ENCODE data around the gene CWF19L1. TPM values are rescaled to one million over a fixed set of nuclear protein-coding genes. Genes with fewer than 3 reads are reported as not detected.
"Not testable (repeated sequence)": the region's sequence is repeated elsewhere in the genome, so short reads cannot be mapped to it uniquely, and the experiment has no call there.

The CWF19L1 gene
- total RNA-seq, 1 donor from 2014 or later, result 16.8 TPM

DNA sequence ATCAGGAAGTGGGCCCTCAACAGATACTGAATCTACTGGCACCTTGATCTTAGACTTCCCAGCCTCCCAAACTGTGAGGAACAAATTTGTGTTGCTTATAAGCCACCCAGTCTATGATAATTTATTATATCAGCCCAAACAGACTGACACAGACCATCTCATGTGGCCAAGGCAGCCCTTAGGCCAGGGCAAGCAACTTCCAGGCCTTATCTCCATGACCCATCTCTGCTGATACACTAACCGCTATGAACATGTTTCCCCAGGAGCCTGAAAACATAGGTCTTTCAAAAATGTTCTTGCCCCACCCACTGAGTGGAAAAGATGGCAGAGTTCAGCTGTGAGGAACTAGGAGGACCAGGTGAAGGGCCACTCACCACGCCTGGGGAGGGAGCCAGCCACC is 22.2 kb upstream of the CWF19L1 start:
- Histone ChIP-seq H3K27ac (no peak overlapping the region), H3K4me3 (no peak overlapping the region), H3K4me1 (peaks cover 32% of the 10 kb centered on the region), H3K36me3 (no peaks in the 10 kb centered on the region), H3K9me3 (no peaks in the 10 kb centered on the region), H3K27me3 (no peaks in the 10 kb centered on the region)
- TF ChIP-seq, protein P1, sequence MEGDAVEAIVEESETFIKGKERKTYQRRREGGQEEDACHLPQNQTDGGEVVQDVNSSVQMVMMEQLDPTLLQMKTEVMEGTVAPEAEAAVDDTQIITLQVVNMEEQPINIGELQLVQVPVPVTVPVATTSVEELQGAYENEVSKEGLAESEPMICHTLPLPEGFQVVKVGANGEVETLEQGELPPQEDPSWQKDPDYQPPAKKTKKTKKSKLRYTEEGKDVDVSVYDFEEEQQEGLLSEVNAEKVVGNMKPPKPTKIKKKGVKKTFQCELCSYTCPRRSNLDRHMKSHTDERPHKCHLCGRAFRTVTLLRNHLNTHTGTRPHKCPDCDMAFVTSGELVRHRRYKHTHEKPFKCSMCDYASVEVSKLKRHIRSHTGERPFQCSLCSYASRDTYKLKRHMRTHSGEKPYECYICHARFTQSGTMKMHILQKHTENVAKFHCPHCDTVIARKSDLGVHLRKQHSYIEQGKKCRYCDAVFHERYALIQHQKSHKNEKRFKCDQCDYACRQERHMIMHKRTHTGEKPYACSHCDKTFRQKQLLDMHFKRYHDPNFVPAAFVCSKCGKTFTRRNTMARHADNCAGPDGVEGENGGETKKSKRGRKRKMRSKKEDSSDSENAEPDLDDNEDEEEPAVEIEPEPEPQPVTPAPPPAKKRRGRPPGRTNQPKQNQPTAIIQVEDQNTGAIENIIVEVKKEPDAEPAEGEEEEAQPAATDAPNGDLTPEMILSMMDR (IDR thresholded peaks at IDR 0.05), result no peak
- ATAC-seq (no peak), DNase-seq (no peak)
- intact Hi-C loops (cut with DNase I), result no loop called here

DNA sequence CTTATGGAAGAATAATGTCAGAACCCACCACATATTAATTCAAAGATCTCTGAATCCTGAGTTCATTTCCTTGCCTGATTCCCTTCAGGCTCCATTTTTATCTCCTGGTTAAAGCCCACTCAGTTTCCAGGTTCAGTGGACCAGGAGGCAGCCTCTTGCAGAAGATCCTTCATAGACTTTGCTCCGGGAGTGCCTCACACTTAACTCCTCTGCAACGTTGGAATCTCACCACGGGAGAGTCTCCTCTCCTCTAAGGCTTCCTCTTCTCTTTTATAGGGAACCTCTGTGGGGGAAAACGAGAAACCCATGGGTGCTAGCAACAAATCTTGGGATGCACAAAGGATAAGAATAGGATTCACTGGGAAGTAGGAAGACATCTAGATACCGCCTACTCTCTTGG is 20.8 kb upstream of the CWF19L1 start:
- H3K27ac ChIP-seq, result no peak overlapping the region
- no peaks in the 10 kb centered on the region for H3K36me3 ChIP-seq
- intact Hi-C loops (cut with DNase I), result no loop called here
- H3K9me3 ChIP-seq, result no peaks in the 10 kb centered on the region
- no peaks in the 10 kb centered on the region for H3K27me3 ChIP-seq
- TF ChIP-seq, protein P1 (IDR thresholded peaks at IDR 0.05), result no peak
- DNase-seq (no peak), ATAC-seq (no peak)
- peaks cover 39% of the 10 kb centered on the region for H3K4me1 ChIP-seq
- H3K4me3 ChIP-seq, result no peak overlapping the region

DNA sequence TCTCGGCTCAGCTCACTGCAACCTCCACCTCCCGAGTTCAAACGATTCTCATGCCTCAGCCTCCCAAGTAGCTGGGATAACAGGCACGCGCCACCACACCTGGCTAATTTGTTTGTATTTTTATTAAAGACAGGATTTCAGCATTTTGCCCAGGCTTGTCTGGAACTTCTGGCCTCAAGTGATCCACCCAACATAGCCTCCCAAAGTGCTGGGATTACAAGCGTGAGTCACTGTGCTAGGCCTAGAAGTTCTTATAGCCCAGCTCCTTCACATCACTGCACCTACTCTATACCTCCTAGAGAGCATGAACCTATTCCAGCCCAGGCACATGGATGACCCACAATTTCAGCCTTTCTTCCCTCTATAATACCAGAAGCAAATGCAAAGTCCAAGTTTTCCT is 20.3 kb upstream of the CWF19L1 start:
- H3K4me3 ChIP-seq, result no peak overlapping the region
- no peak overlapping the region for H3K27ac ChIP-seq
- peaks cover 39% of the 10 kb centered on the region for H3K4me1 ChIP-seq
- intact Hi-C loops (cut with DNase I), result no loop called here
- DNase-seq, result no peak
- H3K27me3 ChIP-seq, result no peaks in the 10 kb centered on the region
- no peaks in the 10 kb centered on the region for H3K9me3 ChIP-seq
- TF ChIP-seq, protein P1 (IDR thresholded peaks at IDR 0.05), result no peak
- H3K36me3 ChIP-seq, result no peaks in the 10 kb centered on the region
- ATAC-seq, result no peak

DNA sequence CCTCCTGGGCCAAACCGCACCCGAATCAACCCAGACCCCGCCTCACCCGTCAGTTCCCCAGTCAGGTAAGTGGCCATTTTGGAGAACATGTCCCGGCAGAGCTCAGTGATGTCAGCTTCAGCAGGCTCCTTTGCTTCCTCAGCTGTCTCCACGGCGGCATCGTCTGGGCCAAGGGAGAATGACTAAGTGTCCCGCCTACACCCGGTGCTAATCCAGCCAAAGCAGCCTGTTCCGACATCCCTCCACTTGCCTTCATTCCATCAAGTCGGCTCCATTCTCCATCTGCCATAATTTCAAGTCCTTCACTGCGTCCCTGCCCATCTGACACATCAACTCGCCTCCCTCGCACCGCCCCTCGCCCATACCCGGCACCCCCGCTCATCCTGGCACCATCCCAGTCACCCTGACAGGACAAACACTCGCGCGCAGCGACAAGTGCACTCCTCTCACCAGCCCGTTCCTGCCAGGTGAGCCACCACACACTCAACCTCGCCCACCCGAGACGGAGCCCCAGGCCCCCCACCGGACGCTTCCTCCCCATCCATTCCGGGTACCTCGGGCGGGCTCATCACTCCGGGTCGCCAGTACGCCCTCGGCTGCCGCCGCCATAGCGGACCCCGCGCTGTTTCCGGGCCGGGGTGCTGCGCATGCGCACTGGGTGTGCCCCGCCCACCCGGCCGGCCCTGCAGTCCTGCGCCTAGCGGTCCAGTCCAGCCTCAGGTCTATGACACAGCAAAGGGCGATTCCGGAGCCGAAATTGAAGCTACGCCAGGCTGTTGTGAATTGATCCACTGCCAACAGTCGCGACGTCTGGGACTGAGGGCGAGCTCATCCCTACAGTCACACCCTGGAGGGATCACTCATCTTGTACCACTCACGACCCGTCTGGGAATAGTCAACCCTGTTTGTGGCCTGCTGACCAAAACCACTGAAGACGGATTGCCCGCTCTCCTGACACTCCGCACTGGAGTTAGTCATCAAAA is 18.9 kb upstream of the CWF19L1 start, which contains the start of gene BLOC1S2:
BLOC1S2 (minus strand) TSS at position 630 of the 983 bp plus-strand sequence; CDS start at position 609, 21 bp downstream.
- intact Hi-C loops (cut with DNase I), result no loop called here
- H3K9me3 ChIP-seq, result no peaks in the 10 kb centered on the region
- peak; percentile 94 for DNase-seq
- H3K36me3 ChIP-seq, result peaks cover under 1% of the 10 kb centered on the region
- peak within 1 kb of the TSS; percentile 93 for H3K27ac ChIP-seq
- no peaks in the 10 kb centered on the region for H3K27me3 ChIP-seq
- TF ChIP-seq, protein P1 (IDR thresholded peaks at IDR 0.05), result no peak
- ATAC-seq, result peak; percentile 95
- H3K4me3 ChIP-seq, result peak within 1 kb of the TSS; percentile 97
- H3K4me1 ChIP-seq, result peaks cover 31% of the 10 kb centered on the region

DNA sequence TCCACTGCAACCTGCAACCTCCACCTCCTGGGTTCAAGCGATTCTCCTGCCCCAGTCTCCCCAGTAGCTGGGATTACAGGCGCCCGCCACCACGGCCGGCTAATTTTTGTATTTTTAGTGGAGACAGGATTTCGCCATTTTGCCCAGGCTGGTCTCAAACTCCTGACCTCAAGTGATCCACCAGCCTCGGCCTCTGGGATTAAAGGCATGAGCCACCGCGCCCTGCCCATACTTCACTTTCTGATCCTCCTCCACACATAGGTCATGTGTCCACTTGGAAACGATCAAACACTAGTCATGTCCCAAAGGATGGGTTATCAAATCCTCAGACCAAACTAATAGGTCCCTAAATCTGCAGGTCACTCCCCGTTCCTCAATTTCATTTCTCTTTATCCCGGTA is 17.9 kb upstream of the CWF19L1 start:
- Histone ChIP-seq H3K36me3 (peaks cover 10% of the 10 kb centered on the region), H3K4me3 (peak overlapping the region; percentile 97), H3K4me1 (peaks cover 31% of the 10 kb centered on the region), H3K27ac (peak overlapping the region; percentile 93)
- H3K9me3 ChIP-seq; H3K27me3 ChIP-seq; intact Hi-C loops (cut with DNase I); DNase-seq; ATAC-seq: not testable (repeated sequence)

DNA sequence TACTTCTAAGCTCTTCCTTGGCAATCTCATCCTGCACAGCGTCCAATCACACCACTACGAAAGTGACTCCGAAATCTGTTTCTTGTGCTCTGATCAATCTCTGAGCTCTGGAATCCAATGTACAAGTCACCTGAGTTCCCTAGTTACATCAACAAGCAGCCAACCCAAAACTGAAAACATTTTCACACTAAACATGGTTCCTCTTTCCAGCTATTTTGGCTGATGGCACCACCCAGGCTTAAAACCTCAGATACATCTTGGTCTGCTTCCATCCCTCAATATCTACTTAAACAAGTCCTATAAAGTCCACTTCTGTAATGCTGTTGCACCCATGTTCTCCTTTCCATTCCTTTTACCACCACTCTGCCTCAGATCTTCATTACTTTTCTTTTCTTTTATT is 15.5 kb upstream of the CWF19L1 start:
- H3K4me3 ChIP-seq, result no peak overlapping the region
- no peak overlapping the region for H3K27ac ChIP-seq
- DNase-seq (no peak), ATAC-seq (no peak)
- no peaks in the 10 kb centered on the region for H3K27me3 ChIP-seq
- H3K9me3 ChIP-seq, result no peaks in the 10 kb centered on the region
- peaks cover 31% of the 10 kb centered on the region for H3K4me1 ChIP-seq
- TF ChIP-seq, protein P1 (IDR thresholded peaks at IDR 0.05), result no peak
- intact Hi-C loops (cut with DNase I), result no loop called here
- peaks cover 28% of the 10 kb centered on the region for H3K36me3 ChIP-seq

DNA sequence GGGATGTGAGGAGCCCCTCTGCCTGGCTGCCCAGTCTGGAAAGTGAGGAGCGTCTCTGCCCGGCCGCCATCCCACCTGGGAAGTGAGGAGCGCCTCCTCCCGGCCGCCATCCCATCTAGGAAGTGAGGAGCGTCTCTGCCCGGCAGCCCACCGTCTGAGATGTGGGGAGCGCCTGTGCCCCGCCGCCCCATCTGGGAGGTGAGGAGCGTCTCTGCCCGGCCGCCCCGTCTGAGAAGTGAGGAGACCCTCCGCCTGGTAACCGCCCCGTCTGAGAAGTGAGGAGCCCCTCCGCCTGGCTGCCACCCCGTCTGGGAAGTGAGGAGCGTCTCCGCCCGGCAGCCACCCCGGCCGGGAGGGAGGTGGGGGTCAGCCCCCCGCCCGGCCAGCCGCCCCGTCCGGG is 9.5 kb upstream of the CWF19L1 start:
- H3K4me3 ChIP-seq; H3K27me3 ChIP-seq; H3K27ac ChIP-seq; ATAC-seq; H3K4me1 ChIP-seq; DNase-seq; intact Hi-C loops (cut with DNase I); H3K9me3 ChIP-seq: not testable (repeated sequence)
- peaks cover 47% of the 10 kb centered on the region for H3K36me3 ChIP-seq

Data from upper lobe of right lung (tissue), 1 donor.